Activated naive CD4-positive, alpha-beta T cell treated with anti-CD3 and anti-CD28 coated beads, Interleukin-2, amount 50 U/mL, for 72 hours (primary cell): ENCODE results near the gene SLC26A11. TPM values are rescaled to one million over a fixed set of nuclear protein-coding genes. Genes with fewer than 3 reads are reported as not detected.
A peak's percentile ranks its signal among the peaks of the same experiment; 100 is the strongest.
"Not testable (repeated sequence)": the region's sequence is repeated elsewhere in the genome, so short reads cannot be mapped to it uniquely, and the experiment has no call there.

Source experiments
- ATAC-seq, 2 donors: fragments of 150-1000 bp; cut with Tn5 transposase; 2 replicates each; pipeline ENCODE4 v1.10.0; 2021; ENCODE audit warnings: mild to moderate bottlenecking in 2 of 2, moderate library complexity in 2 of 2
- DNase-seq, 2 donors: peaks; one replicate each; pipeline ENCODE4 v3.0.0; 2021 to 2022; ENCODE audit warnings: low spot score in 2 of 2
- H3K27ac Mint-ChIP-seq, 2 donors: one replicate each; pipeline ENCODE4 v1.8.0; 2022; ENCODE audit warnings: mild to moderate bottlenecking in 2 of 2, mixed read lengths in 2 of 2
- H3K36me3 Mint-ChIP-seq, 2 donors: one replicate each; pipeline ENCODE4 v1.8.0; 2022; ENCODE audit warnings: mixed read lengths in 2 of 2
- H3K9me3 Mint-ChIP-seq, 2 donors: one replicate each; pipeline ENCODE4 v1.8.0; 2022; ENCODE audit warnings: mixed read lengths in 2 of 2
- total RNA-seq, 2 donors: library from RNA; stranded (reverse); gene quantifications; one replicate each; pipeline ENCODE4 v1.2.3, GENCODE V29; 2022

Gene SLC26A11
- total RNA-seq, 2 donors from 2014 or later, result 7.5 to 13.1 TPM

GRCh38 chr17:80245566-80246265 is 25.5 kb downstream of the SLC26A11 start:
- H3K36me3 Mint-ChIP-seq, result no peaks in the 10 kb centered on the region
- no peak overlapping the region for H3K27ac Mint-ChIP-seq
- ATAC-seq (no peak), DNase-seq (no peak)
- no peaks in the 10 kb centered on the region for H3K9me3 Mint-ChIP-seq

DNA sequence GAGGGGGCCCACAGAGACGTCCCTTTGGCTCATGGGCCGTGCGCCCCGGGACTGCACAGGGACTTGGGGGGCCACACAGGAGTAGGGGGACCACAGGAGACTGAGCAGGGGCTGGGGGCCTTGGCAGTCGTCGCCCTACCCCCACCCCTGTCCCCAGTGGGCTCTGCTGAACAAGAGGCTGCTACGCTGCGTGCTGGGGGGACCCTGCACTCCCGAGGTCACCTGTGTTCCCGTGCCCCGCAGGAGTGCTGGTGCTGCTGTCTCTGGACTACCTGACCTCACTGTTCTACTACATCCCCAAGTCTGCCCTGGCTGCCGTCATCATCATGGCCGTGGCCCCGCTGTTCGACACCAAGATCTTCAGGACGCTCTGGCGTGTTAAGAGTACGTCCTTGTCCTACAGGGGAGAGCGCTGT is 26.0 kb downstream of the SLC26A11 start:
- no peak for ATAC-seq
- no peak for DNase-seq
- Mint-ChIP-seq H3K9me3 (no peaks in the 10 kb centered on the region), H3K36me3 (no peaks in the 10 kb centered on the region), H3K27ac (peak overlapping the region in 1 of 2 donors; percentile 65)

GRCh38 chr17:80246726-80247125 is 26.5 kb downstream of the SLC26A11 start:
- H3K36me3 Mint-ChIP-seq, result no peaks in the 10 kb centered on the region
- peak overlapping the region in 1 of 2 donors; percentile 65 for H3K27ac Mint-ChIP-seq
- DNase-seq (no peak), ATAC-seq (no peak)
- no peaks in the 10 kb centered on the region for H3K9me3 Mint-ChIP-seq

DNA sequence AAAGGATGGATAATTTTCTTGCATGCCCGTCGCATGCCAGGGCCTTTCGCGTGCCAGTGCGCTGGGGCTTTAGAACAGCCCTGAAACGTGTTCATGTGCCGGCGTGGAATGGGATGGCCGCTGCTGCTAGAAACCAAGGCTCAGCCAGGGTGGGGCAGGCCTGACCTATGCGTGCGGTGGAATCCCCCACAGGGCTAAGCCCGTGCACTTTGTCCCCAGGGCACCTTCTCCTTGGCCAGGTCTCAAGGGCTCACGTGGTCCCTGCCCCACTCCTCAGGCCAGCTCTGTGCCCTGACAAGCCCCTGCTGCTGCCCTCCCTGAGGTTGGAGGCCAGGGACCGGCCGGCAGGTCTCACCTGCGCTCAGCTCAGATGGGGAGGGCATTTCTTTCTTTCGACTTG is 27.3 kb downstream of the SLC26A11 start:
- Mint-ChIP-seq H3K9me3 (no peaks in the 10 kb centered on the region), H3K27ac (no peak overlapping the region), H3K36me3 (no peaks in the 10 kb centered on the region)
- DNase-seq (no peak), ATAC-seq (no peak)

DNA sequence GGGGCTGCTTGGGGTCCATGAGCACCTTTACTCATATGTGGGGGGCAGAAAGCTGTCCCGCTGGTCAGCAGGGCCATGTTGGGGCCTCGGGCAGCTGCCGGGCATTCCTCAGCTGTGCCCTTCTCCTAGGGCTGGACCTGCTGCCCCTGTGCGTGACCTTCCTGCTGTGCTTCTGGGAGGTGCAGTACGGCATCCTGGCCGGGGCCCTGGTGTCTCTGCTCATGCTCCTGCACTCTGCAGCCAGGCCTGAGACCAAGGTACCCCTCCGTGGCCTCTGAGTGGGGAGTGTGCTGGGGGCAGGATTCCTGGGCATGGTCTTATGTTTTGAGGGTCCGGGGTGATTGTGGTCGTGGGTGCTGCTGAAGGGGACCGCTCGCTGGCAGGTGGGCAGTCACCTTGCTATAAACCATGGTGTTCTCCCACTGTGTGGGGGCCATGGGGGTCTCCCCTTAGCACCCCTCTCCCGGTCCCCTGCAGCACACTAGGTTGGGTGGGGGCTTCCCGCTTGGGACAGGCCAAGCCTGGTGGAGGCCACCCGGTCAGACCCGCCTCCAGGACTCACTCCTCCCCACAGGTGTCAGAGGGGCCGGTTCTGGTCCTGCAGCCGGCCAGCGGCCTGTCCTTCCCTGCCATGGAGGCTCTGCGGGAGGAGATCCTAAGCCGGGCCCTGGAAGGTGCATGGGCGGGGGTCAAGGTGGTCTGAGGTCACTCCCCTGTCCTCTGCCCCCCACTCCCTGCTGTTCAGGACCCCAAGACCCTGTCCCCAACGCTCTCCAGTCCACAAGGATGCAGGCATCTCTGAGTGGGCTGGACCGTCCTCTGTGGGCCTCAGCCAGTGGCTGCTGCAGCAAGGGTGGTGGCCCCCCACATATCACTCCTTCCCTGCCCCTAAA is 28.0 kb downstream of the SLC26A11 start:
- H3K9me3 Mint-ChIP-seq, result no peaks in the 10 kb centered on the region
- no peak for ATAC-seq
- DNase-seq, result no peak
- H3K27ac Mint-ChIP-seq, result no peak overlapping the region
- H3K36me3 Mint-ChIP-seq, result no peaks in the 10 kb centered on the region

- Mint-ChIP-seq H3K27ac (no peak overlapping the region), H3K9me3 (no peaks in the 10 kb centered on the region), H3K36me3 (no peaks in the 10 kb centered on the region)
- no peak for DNase-seq
- ATAC-seq, result no peak
Measured at GRCh38 chr17:80248894-80249710, 28.9 kb downstream of the SLC26A11 start.

DNA sequence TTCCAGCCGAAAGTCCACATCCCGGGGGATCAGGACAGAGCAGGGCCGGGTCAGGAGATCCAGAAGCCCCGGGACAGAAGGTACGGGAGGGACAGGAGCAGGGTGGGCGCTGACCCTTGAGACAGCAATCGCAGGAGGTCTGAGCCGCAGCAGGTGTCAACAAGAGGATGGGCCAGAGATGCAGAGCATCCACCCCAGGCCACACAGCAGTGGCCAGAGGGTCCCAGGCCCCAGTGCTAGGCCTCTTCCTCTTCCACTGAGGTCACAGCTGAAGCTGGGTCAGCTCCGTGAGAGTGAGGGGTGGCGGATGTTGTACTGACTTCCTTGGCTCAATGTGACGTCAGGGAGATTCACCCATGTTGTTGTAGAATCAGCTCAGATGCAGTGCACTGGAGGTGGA is 31.7 kb downstream of the SLC26A11 start:
- Mint-ChIP-seq H3K36me3 (no peaks in the 10 kb centered on the region), H3K9me3 (no peaks in the 10 kb centered on the region), H3K27ac (peak overlapping the region in 1 of 2 donors; percentile 99)
- DNase-seq, result no peak
- ATAC-seq, result no peak

- peak; percentile 71 to 73 for ATAC-seq
- no peaks in the 10 kb centered on the region for H3K9me3 Mint-ChIP-seq
- peak; percentile 81 to 82 for DNase-seq
- no peaks in the 10 kb centered on the region for H3K36me3 Mint-ChIP-seq
- peak overlapping the region in 1 of 2 donors; percentile 99 for H3K27ac Mint-ChIP-seq
Measured at GRCh38 chr17:80252871-80253270, 32.6 kb downstream of the SLC26A11 start.

GRCh38 chr17:80253631-80254395 is 33.6 kb downstream of the SLC26A11 start:
- Mint-ChIP-seq H3K9me3 (no peaks in the 10 kb centered on the region), H3K27ac (peak overlapping the region; percentile 97 to 99), H3K36me3 (no peaks in the 10 kb centered on the region)
- DNase-seq (no peak), ATAC-seq (no peak)

GRCh38 chr17:80254396-80255251 is 34.4 kb downstream of the SLC26A11 start:
- H3K36me3 Mint-ChIP-seq, result peaks cover 0 to 2% of the 10 kb centered on the region in 2 donors
- peak overlapping the region; percentile 97 to 99 for H3K27ac Mint-ChIP-seq
- ATAC-seq, result peak; percentile 67 to 68
- H3K9me3 Mint-ChIP-seq, result no peaks in the 10 kb centered on the region
- DNase-seq, result peak; percentile 61 to 75

DNA sequence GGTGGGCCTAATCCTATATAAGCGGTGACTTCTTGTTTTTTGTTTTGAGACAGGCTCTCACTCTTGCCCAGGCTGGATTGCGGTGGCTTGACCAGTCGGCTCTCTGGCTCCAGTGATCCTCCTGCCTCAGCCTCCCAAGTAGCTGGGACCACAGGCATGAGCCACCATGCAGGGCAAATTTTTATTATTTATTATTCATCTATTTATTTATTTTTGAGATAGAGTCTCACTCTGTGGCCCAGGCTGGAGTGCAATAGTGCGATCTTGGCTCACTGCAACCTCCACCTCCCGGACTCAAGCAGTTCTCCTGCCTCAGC is 35.8 kb downstream of the SLC26A11 start:
- Mint-ChIP-seq H3K36me3 (peaks cover 0 to 5% of the 10 kb centered on the region in 2 donors), H3K27ac (peak overlapping the region in 1 of 2 donors; percentile 99), H3K9me3 (no peaks in the 10 kb centered on the region)
- ATAC-seq (no peak), DNase-seq (no peak)

DNA sequence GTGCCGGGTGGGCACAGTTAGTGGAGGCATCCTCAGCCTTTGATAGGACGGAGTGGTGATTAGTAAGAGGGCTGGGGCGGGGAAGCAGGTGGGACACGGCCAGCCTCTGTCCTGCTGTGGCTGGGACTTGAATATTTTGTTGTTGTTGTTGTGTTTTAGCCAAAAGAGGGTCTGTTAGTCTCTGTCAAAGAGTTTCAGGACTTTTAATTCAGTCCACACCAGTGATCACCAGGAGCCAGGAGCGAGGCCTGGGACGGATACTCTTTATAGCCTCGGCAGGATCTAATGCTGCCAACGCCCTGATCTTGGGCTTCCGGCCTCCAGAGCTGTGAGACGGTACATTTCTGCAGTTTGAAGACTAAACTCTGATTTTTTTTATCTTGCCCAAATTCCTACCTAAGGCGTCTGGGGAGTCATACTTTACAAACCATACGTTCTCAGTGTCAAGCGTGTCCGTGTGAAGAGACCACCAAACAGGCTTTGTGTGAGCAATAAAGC is 37.5 kb downstream of the SLC26A11 start:
- H3K36me3 Mint-ChIP-seq, result peaks cover 11 to 14% of the 10 kb centered on the region in 2 donors
- DNase-seq (no peak), ATAC-seq (no peak)
- peak overlapping the region; percentile 94 to 98 for H3K27ac Mint-ChIP-seq
- no peaks in the 10 kb centered on the region for H3K9me3 Mint-ChIP-seq

DNA sequence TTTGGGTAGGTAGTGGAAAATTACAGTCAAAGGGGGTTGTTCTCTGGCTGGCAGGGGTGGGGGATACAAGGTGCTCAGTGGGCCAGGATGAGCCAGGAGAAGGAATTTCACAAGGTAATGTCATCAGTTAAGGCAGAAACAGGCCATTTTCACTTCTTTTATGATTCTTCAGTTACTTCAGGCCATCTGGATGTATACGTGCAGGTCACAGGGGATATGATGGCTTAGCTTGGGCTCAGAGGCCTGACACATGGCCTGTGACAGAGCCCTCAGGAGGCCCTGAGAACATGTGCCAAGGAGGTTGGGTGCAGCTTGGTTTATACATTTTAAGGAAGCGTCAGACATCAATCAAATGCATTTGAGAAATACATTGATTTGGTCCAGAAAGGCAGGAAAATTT is 38.1 kb downstream of the SLC26A11 start:
- Mint-ChIP-seq H3K36me3 (peaks cover 12 to 15% of the 10 kb centered on the region in 2 donors), H3K27ac (peak overlapping the region; percentile 94 to 98)
- ATAC-seq, result peak; percentile 13 to 25
- H3K9me3 Mint-ChIP-seq, DNase-seq: not testable (repeated sequence)

DNA sequence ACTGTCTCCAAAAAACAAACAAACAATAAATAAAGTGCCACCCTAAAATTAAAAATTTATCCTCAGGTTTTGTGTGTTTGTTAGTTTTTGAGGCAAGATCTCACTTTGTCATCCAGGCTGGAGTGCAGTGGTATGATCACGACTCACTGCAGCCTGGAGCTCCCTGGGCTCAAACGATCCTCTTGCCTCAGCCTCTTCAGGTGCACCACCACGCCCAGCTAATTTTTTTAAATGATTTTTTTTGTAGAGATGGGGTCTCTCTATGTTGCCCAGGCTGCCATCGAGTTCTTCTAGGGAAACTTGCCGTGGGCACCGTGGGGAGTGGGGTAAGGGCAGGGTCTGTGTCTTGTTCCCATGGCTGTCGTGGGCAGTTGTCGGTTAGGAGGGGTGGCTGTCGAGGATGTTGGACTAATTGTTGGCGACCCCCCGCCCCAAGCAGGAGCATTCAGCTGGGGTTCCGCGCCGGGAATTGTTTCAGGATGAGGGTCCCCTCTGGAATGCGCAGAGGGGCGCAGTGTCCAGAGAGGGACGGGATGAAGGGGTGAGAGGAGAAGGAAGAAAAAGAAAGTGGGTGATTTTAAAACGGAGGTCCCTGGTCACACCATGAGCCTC is 39.3 kb downstream of the SLC26A11 start:
- H3K36me3 Mint-ChIP-seq, result peaks cover 25 to 28% of the 10 kb centered on the region in 2 donors
- H3K9me3 Mint-ChIP-seq, result no peaks in the 10 kb centered on the region
- H3K27ac Mint-ChIP-seq, result peak overlapping the region; percentile 94 to 98
- DNase-seq (no peak), ATAC-seq (no peak)

DNA sequence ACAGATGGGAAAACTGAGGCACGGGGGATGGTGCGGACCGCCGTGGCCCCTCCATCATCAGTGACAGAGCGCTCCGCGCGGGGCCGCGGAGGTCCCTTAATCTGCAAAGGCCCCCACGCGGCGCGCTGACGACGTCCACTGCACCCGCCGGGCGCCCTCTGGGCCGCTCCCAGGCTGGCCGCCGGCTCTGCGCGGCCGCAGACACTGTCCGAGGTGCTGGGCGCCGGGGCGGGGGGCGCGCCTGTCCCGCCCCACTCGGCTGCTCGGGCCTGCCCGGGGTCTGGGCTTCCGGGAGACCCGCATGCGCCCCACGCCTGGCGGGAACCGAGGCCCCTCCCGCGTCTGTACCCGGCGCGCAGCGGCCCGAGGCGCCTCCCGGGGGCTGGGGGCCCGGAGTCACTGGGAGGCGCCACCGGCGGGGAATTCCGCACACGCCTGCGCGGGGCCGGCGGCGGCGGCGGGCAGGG is 39.9 kb downstream of the SLC26A11 start:
- Mint-ChIP-seq H3K27ac (peak overlapping the region; percentile 94 to 98), H3K36me3 (peaks cover 30 to 33% of the 10 kb centered on the region in 2 donors), H3K9me3 (no peaks in the 10 kb centered on the region)
- DNase-seq, result peak; percentile 79 to 84
- ATAC-seq, result peak; percentile 38 to 48
